HepG2 (cell line): ENCODE measurements around the gene CFAP46. TPM values are rescaled to one million over a fixed set of nuclear protein-coding genes. Genes with fewer than 3 reads are reported as not detected.

Experiments
- ATAC-seq: fragments of 200-7000 bp; cut with Tn5 transposase; 3 replicates; pipeline ENCODE4 v1.9.1; 2020; ENCODE audit warnings: mild to moderate bottlenecking, moderate library complexity
- BruUV-seq: library from RNA; stranded (reverse); fragments of 400-500 nt; replicated peaks from 2 replicates; lab custom pipeline; 2021; lab: Mats Ljungman, UMichigan
- CTCF ChIA-PET: fragments of 300-600 bp; formaldehyde crosslinking; extraction: SDS; loops from one replicate; lab custom pipeline; 2021; ENCODE audit warnings: low total read pairs, inconsistent platforms, low intra/inter-chr PET ratio; lab: Yijun Ruan, JAX
- POLR2A ChIA-PET: fragments of 350-600 bp; sonication (Branson Sonifier 250); formaldehyde crosslinking; loops from one replicate; lab custom pipeline; 2020; ENCODE audit warnings: antibody characterized with exemption, inconsistent platforms; lab: Yijun Ruan, JAX
- DNase-seq: peaks from one replicate; pipeline ENCODE4 v3.0.0-alpha.2; 2015; ENCODE audit warnings: low spot score
- FAIRE-seq: peaks from 3 replicates; lab custom pipeline; 2011; peaks lifted over from hg19 to GRCh38; lab: Jason Lieb, UNC
- H2AFZ ChIP-seq: one replicate; pipeline ENCODE4 v1.6.1; 2011; ENCODE audit warnings: low read length, inconsistent platforms
- H3K27ac ChIP-seq: fragments of 300-600 bp; 3 replicates; pipeline ENCODE4 v1.8.0; 2011; ENCODE audit warnings: mixed run types, mild to moderate bottlenecking, mixed read lengths, low read length, inconsistent platforms; ENCODE audit not compliant: insufficient read depth; ENCODE audit errors: extremely low read length
- H3K27me3 ChIP-seq, 2 experiments: fragments of 200-600 bp in 1 of 2; 2 replicates in 1 of 2; 3 replicates in 1 of 2; pipeline versions ENCODE4 v1.6.0 to v1.8.0; 2011; ENCODE audit warnings: low read length in 2 of 2, mild to moderate bottlenecking in 2 of 2, moderate library complexity in 2 of 2, inconsistent platforms in 1 of 2; ENCODE audit not compliant: insufficient read depth in 2 of 2, control insufficient read depth in 1 of 2
- H3K36me3 ChIP-seq, 2 experiments: fragments of 200-600 bp in 1 of 2; replicated peaks in 1 of 2; 2 replicates in 1 of 2; 3 replicates in 1 of 2; pipeline versions ENCODE4 v1.5.1 to v1.8.0; 2011; ENCODE audit warnings: low read length in 2 of 2, inconsistent platforms in 1 of 2; ENCODE audit not compliant: insufficient read depth in 2 of 2, control insufficient read depth in 1 of 2
- H3K4me1 ChIP-seq: 2 replicates; pipeline ENCODE4 v1.5.1; 2012; ENCODE audit warnings: low read length, inconsistent platforms; ENCODE audit not compliant: insufficient read depth
- H3K4me2 ChIP-seq: 2 replicates; pipeline ENCODE4 v1.6.0; 2011; ENCODE audit warnings: low read depth, low read length, inconsistent platforms
- H3K4me3 ChIP-seq, 3 experiments: fragments of 200-600 bp in 1 of 3; sonication (generic), shearing (Covaris generic) in 1 of 3; replicated peaks in 1 of 3; 2 replicates each; pipeline ENCODE4 v1.5.1; 2011 to 2016; ENCODE audit warnings: low read length in 3 of 3, inconsistent platforms in 2 of 3, low read depth in 2 of 3, mild to moderate bottlenecking in 2 of 3, control low read depth in 1 of 3, mixed read lengths in 1 of 3; ENCODE audit not compliant: insufficient read depth in 1 of 3
- H3K79me2 ChIP-seq: one replicate; pipeline ENCODE4 v1.6.1; 2011; ENCODE audit warnings: low read length, inconsistent platforms; ENCODE audit not compliant: insufficient read depth
- H3K9ac ChIP-seq: 2 replicates; pipeline ENCODE4 v1.6.0; 2011; ENCODE audit warnings: mild to moderate bottlenecking, low read depth, low read length, inconsistent platforms; ENCODE audit not compliant: insufficient read depth
- H3K9me3 ChIP-seq: 2 replicates; pipeline ENCODE4 v1.5.1; 2012; ENCODE audit warnings: mild to moderate bottlenecking, low read length
- H4K20me1 ChIP-seq: 2 replicates; pipeline ENCODE4 v1.6.0; 2011; ENCODE audit warnings: inconsistent platforms, mild to moderate bottlenecking, low read length, moderate library complexity; ENCODE audit not compliant: insufficient read depth
- ADNP ChIP-seq: sonication (generic); formaldehyde crosslinking; IDR thresholded peaks from 2 replicates; pipeline ENCODE4 v1.4.0; 2020; ENCODE audit warnings: missing genetic modification reagents
- BCL6 ChIP-seq: IDR thresholded peaks from 2 replicates; pipeline ENCODE4 v1.6.1; 2016; ENCODE audit warnings: missing genetic modification reagents, missing compliant biosample characterization
- CREB1 ChIP-seq, 2 experiments: fragments of 450-650 bp in 1 of 2; IDR thresholded peaks; 2 replicates each; pipeline ENCODE4 v1.6.1; 2016 to 2017; ENCODE audit warnings: control low read depth in 1 of 2, mild to moderate bottlenecking in 1 of 2, missing compliant biosample characterization in 1 of 2, missing genetic modification characterization in 1 of 2
- IRX3 ChIP-seq: sonication (generic); formaldehyde crosslinking; IDR thresholded peaks from 2 replicates; pipeline ENCODE4 v1.8.1; 2023; ENCODE audit warnings: mild to moderate bottlenecking, low read depth, missing genetic modification reagents, borderline replicate concordance
- JARID2 ChIP-seq: sonication (generic); formaldehyde crosslinking; IDR thresholded peaks from 2 replicates; pipeline ENCODE4 v1.8.1; 2023; ENCODE audit warnings: missing genetic modification reagents, inconsistent platforms; ENCODE audit not compliant: insufficient replicate concordance
- KDM4B ChIP-seq: sonication (generic); formaldehyde crosslinking; IDR thresholded peaks from 2 replicates; pipeline ENCODE4 v1.4.0; 2020; ENCODE audit warnings: missing genetic modification reagents
- PPARG ChIP-seq: conservative IDR thresholded peaks from 2 replicates; pipeline ENCODE4 v1.6.1; 2016; ENCODE audit warnings: missing biosample characterization, missing genetic modification reagents
- PRPF4 ChIP-seq: fragments of 200-400 bp; formaldehyde crosslinking; IDR thresholded peaks from 2 replicates; pipeline ENCODE4 v1.6.1; 2016; ENCODE audit warnings: low read length, low read depth; ENCODE audit not compliant: poor library complexity, severe bottlenecking
- SMARCE1 ChIP-seq: fragments of 450-650 bp; IDR thresholded peaks from 2 replicates; pipeline ENCODE4 v1.6.1; 2017; ENCODE audit warnings: borderline replicate concordance
- ZNF317 ChIP-seq: sonication (generic); formaldehyde crosslinking; IDR thresholded peaks from 2 replicates; pipeline ENCODE4 v1.5.0; 2020; ENCODE audit warnings: mild to moderate bottlenecking, missing genetic modification reagents
- ZNF709 ChIP-seq: sonication (generic); formaldehyde crosslinking; IDR thresholded peaks from 2 replicates; pipeline ENCODE4 v1.5.0; 2020; ENCODE audit warnings: mild to moderate bottlenecking, missing genetic modification reagents
- ZNF773 ChIP-seq: sonication (generic); formaldehyde crosslinking; IDR thresholded peaks from 2 replicates; pipeline ENCODE4 v1.4.0; 2020; ENCODE audit warnings: missing genetic modification reagents, borderline replicate concordance
- WGBS: methylation state at CpG from one replicate; pipeline ENCODE4 v1.1.6; 2017; ENCODE audit warnings: low lambda C conversion rate; 5-methylcytosine and 5-hydroxymethylcytosine counted together
- in situ Hi-C: cut with HindIII; loops from 2 replicates; pipeline ENCODE4 v1.10.0; 2017; ENCODE audit warnings: low pct_unique_long_range_greater_than_20kb; ENCODE audit not compliant: extremely low pct_ligation_motif_present
- intact Hi-C: fragments of 100-400 bp; cut with micrococcal nuclease; formaldehyde crosslinking; loops from one replicate; pipeline ENCODE4 v1.10.0; 2022; ENCODE audit not compliant: unreplicated experiment
- polyA plus RNA-seq, 8 experiments: library from polyadenylated mRNA; depleted of rRNA in 3 of 8; stranded (reverse) in 7 of 8; unstranded in 1 of 8; fragments of >200 nt; fragmentation: Illumina TruSeq in 4 of 8; extraction: Trizol in 4 of 8; gene quantifications; 2 replicates each; pipeline versions ENCODE4 v1.2.1 to v1.2.3, GENCODE V29; 2011 to 2016; ENCODE audit warnings: low read depth in 4 of 8, missing spikeins in 1 of 8, mixed read lengths in 1 of 8; ENCODE audit not compliant: insufficient read depth in 1 of 8
- total RNA-seq, 5 experiments: library from RNA; depleted of rRNA; stranded (reverse); fragments of >200 nt; fragmentation: Illumina TruSeq; extraction: Trizol; gene quantifications; 2 replicates each; pipeline ENCODE4 v1.2.3, GENCODE V29; 2016; ENCODE audit warnings: low read depth in 1 of 5
- TF ChIP-seq, protein P1 (sequence below): sonication (generic); formaldehyde crosslinking; IDR thresholded peaks from 2 replicates; pipeline ENCODE4 v1.5.1; 2020; ENCODE audit warnings: missing genetic modification reagents, mild to moderate bottlenecking, borderline replicate concordance
- TF ChIP-seq, protein P2 (sequence below): sonication (generic); formaldehyde crosslinking; IDR thresholded peaks from 2 replicates; pipeline ENCODE4 v1.4.0; 2020; ENCODE audit warnings: mild to moderate bottlenecking, missing genetic modification reagents
- TF ChIP-seq, protein P3 (sequence below): sonication (generic); formaldehyde crosslinking; IDR thresholded peaks from 2 replicates; pipeline ENCODE4 v1.8.1; 2023; ENCODE audit warnings: mild to moderate bottlenecking, moderate library complexity, missing genetic modification reagents
- TF ChIP-seq, protein P4 (sequence below): sonication (generic); formaldehyde crosslinking; IDR thresholded peaks from 2 replicates; pipeline ENCODE4 v1.4.0; 2020; ENCODE audit warnings: missing genetic modification reagents, borderline replicate concordance

CFAP46 gene
- total and polyA plus RNA-seq, 2 of the 13 experiments (the other 11 are each of a cell fraction or from before 2014, with no cell fraction given): 0.24 to 0.84 TPM

DNA sequence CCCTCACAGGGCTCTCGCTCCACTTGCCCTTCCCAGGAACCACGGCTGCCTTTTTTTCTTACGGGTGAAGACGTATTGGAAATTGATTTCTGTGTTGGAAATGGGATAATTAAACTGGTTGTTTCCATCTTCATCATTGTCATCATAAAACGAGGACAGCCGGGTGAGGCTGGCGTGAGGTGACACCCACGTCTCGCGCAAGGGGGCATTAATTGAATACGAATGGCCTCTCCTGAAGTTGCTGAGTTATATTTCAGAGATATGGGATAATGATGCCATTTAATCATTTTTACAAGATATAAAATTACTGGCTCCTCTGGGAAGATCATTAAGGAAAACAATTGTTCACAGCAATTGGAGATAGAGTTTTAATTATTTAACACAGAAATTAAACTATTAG lies 138.1 kb downstream of the CFAP46 start:
- CTCF ChIA-PET: no interaction called here
- intact Hi-C loops (no loop called here), in situ Hi-C loops (loop anchor here (5.0 kb wide), 1 partner anchor 152 kb away; no protein-coding TSS in a partner anchor)
- FAIRE-seq (no peak), DNase-seq (no peak), ATAC-seq (no peak)
- 59% methylated on average over 11 of the region's 11 CpGs for WGBS
- Histone ChIP-seq H3K27me3 (peaks cover 4 to 46% of the 10 kb centered on the region in 2 experiments; a peak in 4 of 5 replicates), H3K79me2 (no peaks in the 10 kb centered on the region), H3K9ac (no peak overlapping the region), H3K36me3 (no peaks in the 10 kb centered on the region), H4K20me1 (no peaks in the 10 kb centered on the region), H3K27ac (no peak overlapping the region), H2AFZ (no peak overlapping the region), H3K4me2 (no peak overlapping the region), H3K4me1 (no peaks in the 10 kb centered on the region), H3K9me3 (no peaks in the 10 kb centered on the region), H3K4me3 (no peak overlapping the region)
- TF ChIP-seq IRX3 (no peak), CREB1 (IDR thresholded peaks at IDR 0.05) (no peak), CREB1 (CRISPR knock-in tag; IDR thresholded peaks at IDR 0.05) (no peak), PRPF4 (no peak), ZNF709 (CRISPR knock-in tag) (no peak), ZNF773 (no peak), ZNF317 (no peak), PPARG (no peak), KDM4B (CRISPR knock-in tag) (no peak), BCL6 (CRISPR knock-in tag) (no peak), ADNP (no peak), SMARCE1 (no peak), JARID2 (CRISPR knock-in tag) (no peak)
- TF ChIP-seq, protein P1, sequence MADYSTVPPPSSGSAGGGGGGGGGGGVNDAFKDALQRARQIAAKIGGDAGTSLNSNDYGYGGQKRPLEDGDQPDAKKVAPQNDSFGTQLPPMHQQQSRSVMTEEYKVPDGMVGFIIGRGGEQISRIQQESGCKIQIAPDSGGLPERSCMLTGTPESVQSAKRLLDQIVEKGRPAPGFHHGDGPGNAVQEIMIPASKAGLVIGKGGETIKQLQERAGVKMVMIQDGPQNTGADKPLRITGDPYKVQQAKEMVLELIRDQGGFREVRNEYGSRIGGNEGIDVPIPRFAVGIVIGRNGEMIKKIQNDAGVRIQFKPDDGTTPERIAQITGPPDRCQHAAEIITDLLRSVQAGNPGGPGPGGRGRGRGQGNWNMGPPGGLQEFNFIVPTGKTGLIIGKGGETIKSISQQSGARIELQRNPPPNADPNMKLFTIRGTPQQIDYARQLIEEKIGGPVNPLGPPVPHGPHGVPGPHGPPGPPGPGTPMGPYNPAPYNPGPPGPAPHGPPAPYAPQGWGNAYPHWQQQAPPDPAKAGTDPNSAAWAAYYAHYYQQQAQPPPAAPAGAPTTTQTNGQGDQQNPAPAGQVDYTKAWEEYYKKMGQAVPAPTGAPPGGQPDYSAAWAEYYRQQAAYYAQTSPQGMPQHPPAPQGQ (CRISPR knock-in tag): no peak
- TF ChIP-seq, protein P2, sequence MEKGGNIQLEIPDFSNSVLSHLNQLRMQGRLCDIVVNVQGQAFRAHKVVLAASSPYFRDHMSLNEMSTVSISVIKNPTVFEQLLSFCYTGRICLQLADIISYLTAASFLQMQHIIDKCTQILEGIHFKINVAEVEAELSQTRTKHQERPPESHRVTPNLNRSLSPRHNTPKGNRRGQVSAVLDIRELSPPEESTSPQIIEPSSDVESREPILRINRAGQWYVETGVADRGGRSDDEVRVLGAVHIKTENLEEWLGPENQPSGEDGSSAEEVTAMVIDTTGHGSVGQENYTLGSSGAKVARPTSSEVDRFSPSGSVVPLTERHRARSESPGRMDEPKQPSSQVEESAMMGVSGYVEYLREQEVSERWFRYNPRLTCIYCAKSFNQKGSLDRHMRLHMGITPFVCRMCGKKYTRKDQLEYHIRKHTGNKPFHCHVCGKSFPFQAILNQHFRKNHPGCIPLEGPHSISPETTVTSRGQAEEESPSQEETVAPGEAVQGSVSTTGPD (CRISPR knock-in tag): no peak
- TF ChIP-seq, protein P3, sequence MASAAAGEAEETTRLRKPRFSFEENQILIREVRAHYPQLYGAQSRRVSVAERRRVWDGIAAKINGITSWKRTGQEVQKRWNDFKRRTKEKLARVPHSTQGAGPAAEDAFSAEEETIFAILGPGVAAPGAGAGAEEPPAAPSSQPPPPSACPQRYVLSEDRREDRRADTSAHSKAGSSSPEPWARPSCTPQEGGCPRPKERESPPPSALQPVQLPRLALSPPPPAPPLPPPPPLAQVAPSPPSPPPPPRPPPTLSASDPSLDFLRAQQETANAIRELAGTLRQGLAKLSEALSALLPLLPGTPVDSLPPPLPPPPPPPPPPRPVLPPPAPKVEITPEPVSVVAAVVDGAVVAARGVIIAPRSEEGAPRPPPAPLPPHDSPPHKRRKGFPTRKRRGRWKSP (CRISPR knock-in tag): no peak
- TF ChIP-seq, protein P4, sequence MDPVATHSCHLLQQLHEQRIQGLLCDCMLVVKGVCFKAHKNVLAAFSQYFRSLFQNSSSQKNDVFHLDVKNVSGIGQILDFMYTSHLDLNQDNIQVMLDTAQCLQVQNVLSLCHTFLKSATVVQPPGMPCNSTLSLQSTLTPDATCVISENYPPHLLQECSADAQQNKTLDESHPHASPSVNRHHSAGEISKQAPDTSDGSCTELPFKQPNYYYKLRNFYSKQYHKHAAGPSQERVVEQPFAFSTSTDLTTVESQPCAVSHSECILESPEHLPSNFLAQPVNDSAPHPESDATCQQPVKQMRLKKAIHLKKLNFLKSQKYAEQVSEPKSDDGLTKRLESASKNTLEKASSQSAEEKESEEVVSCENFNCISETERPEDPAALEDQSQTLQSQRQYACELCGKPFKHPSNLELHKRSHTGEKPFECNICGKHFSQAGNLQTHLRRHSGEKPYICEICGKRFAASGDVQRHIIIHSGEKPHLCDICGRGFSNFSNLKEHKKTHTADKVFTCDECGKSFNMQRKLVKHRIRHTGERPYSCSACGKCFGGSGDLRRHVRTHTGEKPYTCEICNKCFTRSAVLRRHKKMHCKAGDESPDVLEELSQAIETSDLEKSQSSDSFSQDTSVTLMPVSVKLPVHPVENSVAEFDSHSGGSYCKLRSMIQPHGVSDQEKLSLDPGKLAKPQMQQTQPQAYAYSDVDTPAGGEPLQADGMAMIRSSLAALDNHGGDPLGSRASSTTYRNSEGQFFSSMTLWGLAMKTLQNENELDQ (CRISPR knock-in tag): no peak
- BruUV-seq: no TSS peak
- POLR2A ChIA-PET: no interaction called here
